WTC11 (cell line): ENCODE measurements around the gene QKI. TPM values are rescaled to one million over a fixed set of nuclear protein-coding genes. Genes with fewer than 3 reads are reported as not detected.

Experiments used
- ATAC-seq: fragments of 200-7000 bp; cut with Tn5 transposase; 2 replicates; pipeline ENCODE4 v1.10.0; 2021; ENCODE audit warnings: mild to moderate bottlenecking, moderate library complexity
- CTCF ChIA-PET: fragments of 300-600 bp; sonication (Branson Sonifier 250); formaldehyde crosslinking; loops from one replicate; lab custom pipeline; 2021; ENCODE audit warnings: antibody characterized with exemption; lab: Charles Lee
- POLR2A ChIA-PET: fragments of 350-600 bp; sonication (Branson Sonifier 250); formaldehyde crosslinking; loops from one replicate; lab custom pipeline; 2021; ENCODE audit warnings: antibody characterized with exemption; lab: Charles Lee
- DNase-seq: peaks from one replicate; pipeline ENCODE4 v3.0.0; 2021; ENCODE audit warnings: low spot score
- H3K27ac Mint-ChIP-seq: 2 replicates; pipeline ENCODE4 v1.8.0; 2021; ENCODE audit warnings: mixed read lengths
- H3K27me3 Mint-ChIP-seq: 2 replicates; pipeline ENCODE4 v1.8.0; 2021; ENCODE audit warnings: low read depth, mild to moderate bottlenecking, moderate library complexity, mixed read lengths
- H3K36me3 Mint-ChIP-seq: 2 replicates; pipeline ENCODE4 v1.8.0; 2021; ENCODE audit warnings: mixed read lengths
- H3K4me1 Mint-ChIP-seq: 2 replicates; pipeline ENCODE4 v1.8.0; 2022; ENCODE audit warnings: mixed read lengths
- H3K4me3 Mint-ChIP-seq: 2 replicates; pipeline ENCODE4 v1.8.0; 2021; ENCODE audit warnings: mild to moderate bottlenecking, moderate library complexity, mixed read lengths
- H3K9me3 Mint-ChIP-seq: 2 replicates; pipeline ENCODE4 v1.8.0; 2021; ENCODE audit warnings: mixed read lengths
- ARID4B ChIP-seq: sonication (generic); formaldehyde crosslinking; IDR thresholded peaks from 2 replicates; pipeline ENCODE4 v1.8.0; 2023; ENCODE audit warnings: missing genetic modification reagents, mild to moderate bottlenecking, borderline replicate concordance
- ATF6 ChIP-seq: sonication (generic); formaldehyde crosslinking; IDR thresholded peaks from 2 replicates; pipeline ENCODE4 v1.8.1; 2023; ENCODE audit warnings: mild to moderate bottlenecking, missing genetic modification reagents
- CDX4 ChIP-seq: fragments of 250-450 bp; sonication (Bioruptor Pico); IDR thresholded peaks from 2 replicates; pipeline ENCODE4 v1.9.0; 2021; ENCODE audit warnings: moderate library complexity, mild to moderate bottlenecking, inconsistent platforms, borderline replicate concordance
- CREM ChIP-seq: sonication (generic); formaldehyde crosslinking; IDR thresholded peaks from 2 replicates; pipeline ENCODE4 v1.8.1; 2022; ENCODE audit warnings: mild to moderate bottlenecking, missing genetic modification reagents, moderate library complexity
- ERG ChIP-seq: fragments of 250-450 bp; sonication (Bioruptor Pico); IDR thresholded peaks from 2 replicates; pipeline ENCODE4 v1.8.0; 2021; ENCODE audit warnings: mild to moderate bottlenecking
- ESRRA ChIP-seq: sonication (generic); formaldehyde crosslinking; IDR thresholded peaks from 2 replicates; pipeline ENCODE4 v1.8.1; 2022; ENCODE audit warnings: mild to moderate bottlenecking, missing genetic modification reagents, borderline replicate concordance
- FOXP1 ChIP-seq: sonication (generic); formaldehyde crosslinking; IDR thresholded peaks from 2 replicates; pipeline ENCODE4 v1.8.0; 2022; ENCODE audit warnings: missing genetic modification reagents, mild to moderate bottlenecking, moderate library complexity, borderline replicate concordance
- GRHL2 ChIP-seq: fragments of 250-450 bp; sonication (Bioruptor Pico); IDR thresholded peaks from 2 replicates; pipeline ENCODE4 v1.8.0; 2022; ENCODE audit warnings: mild to moderate bottlenecking, moderate library complexity; ENCODE audit not compliant: insufficient replicate concordance, severe bottlenecking
- JAZF1 ChIP-seq: fragments of 250-450 bp; sonication (Bioruptor Pico); IDR thresholded peaks from 2 replicates; pipeline ENCODE4 v1.9.0; 2021; ENCODE audit warnings: moderate library complexity, mild to moderate bottlenecking, inconsistent platforms
- JUN ChIP-seq: sonication (generic); formaldehyde crosslinking; IDR thresholded peaks from 2 replicates; pipeline ENCODE4 v1.8.0; 2023; ENCODE audit warnings: mild to moderate bottlenecking, missing genetic modification reagents
- MAX ChIP-seq: sonication (generic); formaldehyde crosslinking; IDR thresholded peaks from 2 replicates; pipeline ENCODE4 v1.8.0; 2022; ENCODE audit warnings: mild to moderate bottlenecking, missing genetic modification reagents
- MXD4 ChIP-seq: fragments of 250-450 bp; sonication (Bioruptor Pico); IDR thresholded peaks from 2 replicates; pipeline ENCODE4 v1.8.0; 2021; ENCODE audit warnings: mild to moderate bottlenecking, moderate library complexity, borderline replicate concordance
- NR2C2 ChIP-seq: sonication (generic); formaldehyde crosslinking; IDR thresholded peaks from 2 replicates; pipeline ENCODE4 v1.8.0; 2022; ENCODE audit warnings: mild to moderate bottlenecking, missing genetic modification reagents
- OVOL2 ChIP-seq: fragments of 250-450 bp; sonication (Bioruptor Pico); IDR thresholded peaks from 2 replicates; pipeline ENCODE4 v1.9.0; 2021; ENCODE audit warnings: mild to moderate bottlenecking, borderline replicate concordance
- ZNF423 ChIP-seq: fragments of 250-450 bp; sonication (Bioruptor Pico); IDR thresholded peaks from 2 replicates; pipeline ENCODE4 v2.1.2; 2022; ENCODE audit warnings: mild to moderate bottlenecking, moderate library complexity
- ZNF512 ChIP-seq: sonication (generic); formaldehyde crosslinking; IDR thresholded peaks from 2 replicates; pipeline ENCODE4 v1.8.1; 2022; ENCODE audit warnings: missing genetic modification reagents, borderline replicate concordance
- total RNA-seq: library from RNA; stranded (reverse); gene quantifications from 3 replicates; pipeline ENCODE4 v1.2.3, GENCODE V29; 2021

The QKI gene
- total RNA-seq, 1 experiment from 2014 or later, result 145 TPM

GRCh38 chr6:163529605-163530004 lies 115.1 kb downstream of the QKI start (continued):
- TF ChIP-seq MXD4 (CRISPR knock-in tag) (no peak), NR2C2 (CRISPR knock-in tag) (no peak), ZNF423 (CRISPR knock-in tag) (no peak), CDX4 (CRISPR knock-in tag) (no peak), FOXP1 (CRISPR knock-in tag) (no peak)

- ATAC-seq, result no peak
- ChIA-PET CTCF (no interaction called here), POLR2A (no interaction called here)
- H3K27ac Mint-ChIP-seq, result no peak overlapping the region
- H3K36me3 Mint-ChIP-seq, result no peaks in the 10 kb centered on the region
- H3K4me3 Mint-ChIP-seq, result no peak overlapping the region
- no peaks in the 10 kb centered on the region for H3K9me3 Mint-ChIP-seq
- TF ChIP-seq ERG, result no peak
- no peak for TF ChIP-seq CREM (CRISPR knock-in tag)
- no peak for TF ChIP-seq MAX (CRISPR knock-in tag)
- no peak for TF ChIP-seq ATF6
- no peak for TF ChIP-seq ESRRA (CRISPR knock-in tag)
- TF ChIP-seq GRHL2 (CRISPR knock-in tag), result no peak
- TF ChIP-seq JAZF1 (CRISPR knock-in tag), result no peak
- TF ChIP-seq JUN (CRISPR knock-in tag), result no peak
- no peak for TF ChIP-seq OVOL2 (CRISPR knock-in tag)
- TF ChIP-seq ZNF512 (CRISPR knock-in tag), result no peak
- no peak for TF ChIP-seq ARID4B (CRISPR knock-in tag)
- TF ChIP-seq, all 79 proteins: peak for 0
- no peak for DNase-seq
- H3K4me1 Mint-ChIP-seq, result peaks cover 74% of the 10 kb centered on the region
- no peaks in the 10 kb centered on the region for H3K27me3 Mint-ChIP-seq
These were observed 115.9 kb downstream of the QKI start for GRCh38 chr6:163530406-163530805.
